Measurements from ENCODE around the gene LONRF2. TPM values are rescaled to one million over a fixed set of nuclear protein-coding genes. Genes with fewer than 3 reads are reported as not detected.

The LONRF2 gene
- total and polyA plus RNA-seq, 2 of the 13 experiments (the other 11 are each of a cell fraction or from before 2014, with no cell fraction given) = not detected

DNA sequence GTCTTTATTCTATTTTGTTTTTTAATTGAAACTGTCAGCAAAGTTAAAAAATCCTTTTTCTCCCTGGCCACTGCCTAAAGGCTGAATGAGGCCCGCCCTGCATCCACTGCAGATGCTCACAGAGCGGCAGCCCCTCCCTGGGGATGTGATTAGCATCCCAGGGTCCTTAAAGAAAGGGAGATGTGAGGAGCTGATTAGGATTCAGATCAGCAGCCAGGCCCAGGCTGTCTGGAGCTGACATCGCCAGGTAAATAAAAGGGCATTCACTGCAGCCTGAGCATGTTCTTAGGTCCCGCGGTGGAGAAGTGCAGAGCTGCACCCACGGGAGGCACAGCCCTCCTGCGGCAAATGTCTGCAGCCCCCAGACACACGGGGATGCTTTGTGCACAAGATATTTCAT is 83.8 kb downstream of the LONRF2 start:
- Histone ChIP-seq H3K36me3 (replicated peaks in 1 of 2; ENCODE audit: control insufficient read depth in 1 of 2, insufficient read depth in 2 of 2, low read length in 2 of 2) (no peaks in the 10 kb centered on the region), H3K4me1 (ENCODE audit: insufficient read depth, low read length) (no peaks in the 10 kb centered on the region), H3K4me3 (replicated peaks in 1 of 3; ENCODE audit: insufficient read depth in 1 of 3, low read depth in 2 of 3, low read length in 3 of 3) (no peak overlapping the region), H2AFZ (ENCODE audit: low read length) (no peak overlapping the region), H3K79me2 (ENCODE audit: insufficient read depth, low read length) (no peaks in the 10 kb centered on the region), H3K4me2 (ENCODE audit: low read depth, low read length) (no peak overlapping the region), H3K9me3 (ENCODE audit: low read length) (no peaks in the 10 kb centered on the region), H3K9ac (ENCODE audit: insufficient read depth, low read depth, low read length) (no peak overlapping the region), H3K27me3 (ENCODE audit: control insufficient read depth in 1 of 2, insufficient read depth in 2 of 2, low read length in 2 of 2) (peaks cover 0 to 17% of the 10 kb centered on the region in 2 experiments; a peak in 3 of 5 replicates), H4K20me1 (ENCODE audit: insufficient read depth, low read length) (no peaks in the 10 kb centered on the region; the same call in 1 of the 2 replicates), H3K27ac (ENCODE audit: extremely low read length, insufficient read depth, low read length) (no peak overlapping the region)
- ChIA-PET POLR2A (no interaction called here), CTCF (ENCODE audit: low intra/inter-chr PET ratio, low total read pairs) (no interaction called here)
- ATAC-seq (no peak), FAIRE-seq (no peak), DNase-seq (ENCODE audit: low spot score) (no peak)
- WGBS (ENCODE audit: low lambda C conversion rate) = 35% methylated on average over 8 of the region's 8 CpGs
- in situ Hi-C loops (cut with HindIII; ENCODE audit: extremely low pct_ligation_motif_present, low pct_unique_long_range_greater_than_20kb) = no loop called here
- no TSS peak for BruUV-seq (replicated peaks)
- intact Hi-C loops (cut with micrococcal nuclease; ENCODE audit: unreplicated experiment) = no loop called here
- TF ChIP-seq GZF1 (CRISPR knock-in tag; IDR thresholded peaks at IDR 0.05) (no peak), FOSL1 (CRISPR knock-in tag; IDR thresholded peaks at IDR 0.05; ENCODE audit: borderline replicate concordance) (no peak), U2AF1 (optimal IDR thresholded peaks at IDR 0.05; ENCODE audit: low read depth, low read length) (no peak), BATF2 (CRISPR knock-in tag; IDR thresholded peaks at IDR 0.05) (no peak), ZNF224 (CRISPR knock-in tag; IDR thresholded peaks at IDR 0.05) (no peak), CEBPZ (IDR thresholded peaks at IDR 0.05; ENCODE audit: low read length) (no peak), RFXANK (CRISPR knock-in tag; IDR thresholded peaks at IDR 0.05) (no peak), ZBTB38 (CRISPR knock-in tag; IDR thresholded peaks at IDR 0.05) (no peak), KLF13 (CRISPR knock-in tag; IDR thresholded peaks at IDR 0.05) (no peak), ZBTB3 (CRISPR knock-in tag; IDR thresholded peaks at IDR 0.05; ENCODE audit: borderline replicate concordance, low read depth) (no peak), PBX2 (CRISPR knock-in tag; IDR thresholded peaks at IDR 0.05) (no peak), MTF1 (CRISPR knock-in tag; IDR thresholded peaks at IDR 0.05) (no peak), ZFP36L2 (CRISPR knock-in tag; IDR thresholded peaks at IDR 0.05) (no peak), TARDBP (CRISPR knock-in tag; IDR thresholded peaks at IDR 0.05) (no peak)
- TF ChIP-seq, protein P1, sequence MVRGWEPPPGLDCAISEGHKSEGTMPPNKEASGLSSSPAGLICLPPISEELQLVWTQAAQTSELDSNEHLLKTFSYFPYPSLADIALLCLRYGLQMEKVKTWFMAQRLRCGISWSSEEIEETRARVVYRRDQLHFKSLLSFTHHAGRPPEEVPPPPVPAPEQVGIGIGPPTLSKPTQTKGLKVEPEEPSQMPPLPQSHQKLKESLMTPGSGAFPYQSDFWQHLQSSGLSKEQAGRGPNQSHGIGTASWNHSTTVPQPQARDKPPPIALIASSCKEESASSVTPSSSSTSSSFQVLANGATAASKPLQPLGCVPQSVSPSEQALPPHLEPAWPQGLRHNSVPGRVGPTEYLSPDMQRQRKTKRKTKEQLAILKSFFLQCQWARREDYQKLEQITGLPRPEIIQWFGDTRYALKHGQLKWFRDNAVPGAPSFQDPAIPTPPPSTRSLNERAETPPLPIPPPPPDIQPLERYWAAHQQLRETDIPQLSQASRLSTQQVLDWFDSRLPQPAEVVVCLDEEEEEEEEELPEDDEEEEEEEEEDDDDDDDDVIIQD (CRISPR knock-in tag; IDR thresholded peaks at IDR 0.05; ENCODE audit: low read depth) = no peak
- TF ChIP-seq, protein P2, sequence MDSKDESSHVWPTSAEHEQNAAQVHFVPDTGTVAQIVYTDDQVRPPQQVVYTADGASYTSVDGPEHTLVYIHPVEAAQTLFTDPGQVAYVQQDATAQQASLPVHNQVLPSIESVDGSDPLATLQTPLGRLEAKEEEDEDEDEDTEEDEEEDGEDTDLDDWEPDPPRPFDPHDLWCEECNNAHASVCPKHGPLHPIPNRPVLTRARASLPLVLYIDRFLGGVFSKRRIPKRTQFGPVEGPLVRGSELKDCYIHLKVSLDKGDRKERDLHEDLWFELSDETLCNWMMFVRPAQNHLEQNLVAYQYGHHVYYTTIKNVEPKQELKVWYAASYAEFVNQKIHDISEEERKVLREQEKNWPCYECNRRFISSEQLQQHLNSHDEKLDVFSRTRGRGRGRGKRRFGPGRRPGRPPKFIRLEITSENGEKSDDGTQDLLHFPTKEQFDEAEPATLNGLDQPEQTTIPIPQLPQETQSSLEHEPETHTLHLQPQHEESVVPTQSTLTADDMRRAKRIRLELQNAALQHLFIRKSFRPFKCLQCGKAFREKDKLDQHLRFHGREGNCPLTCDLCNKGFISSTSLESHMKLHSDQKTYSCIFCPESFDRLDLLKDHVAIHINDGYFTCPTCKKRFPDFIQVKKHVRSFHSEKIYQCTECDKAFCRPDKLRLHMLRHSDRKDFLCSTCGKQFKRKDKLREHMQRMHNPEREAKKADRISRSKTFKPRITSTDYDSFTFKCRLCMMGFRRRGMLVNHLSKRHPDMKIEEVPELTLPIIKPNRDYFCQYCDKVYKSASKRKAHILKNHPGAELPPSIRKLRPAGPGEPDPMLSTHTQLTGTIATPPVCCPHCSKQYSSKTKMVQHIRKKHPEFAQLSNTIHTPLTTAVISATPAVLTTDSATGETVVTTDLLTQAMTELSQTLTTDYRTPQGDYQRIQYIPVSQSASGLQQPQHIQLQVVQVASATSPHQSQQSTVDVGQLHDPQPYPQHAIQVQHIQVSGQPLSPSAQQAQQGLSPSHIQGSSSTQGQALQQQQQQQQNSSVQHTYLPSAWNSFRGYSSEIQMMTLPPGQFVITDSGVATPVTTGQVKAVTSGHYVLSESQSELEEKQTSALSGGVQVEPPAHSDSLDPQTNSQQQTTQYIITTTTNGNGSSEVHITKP (CRISPR knock-in tag; IDR thresholded peaks at IDR 0.05; ENCODE audit: low read depth) = no peak
